ENCODE results near the gene KIF5A. TPM values are rescaled to one million over a fixed set of nuclear protein-coding genes. Genes with fewer than 3 reads are reported as not detected.
A peak's percentile ranks its signal among the peaks of the same experiment; 100 is the strongest.

Gene KIF5A
- polyA plus RNA-seq, 1 of the 3 experiments (the other 2 are of a cell fraction), result 6.2 TPM

- H3F3A ChIP-seq (replicated peaks; ENCODE audit: insufficient read depth), result peaks cover 30% of the 10 kb centered on the region
- no peak for DNase-seq
- H3K9me3 ChIP-seq, result no peaks in the 10 kb centered on the region
- 100% methylated on average over 2 of the region's 2 CpGs for WGBS (ENCODE audit: low lambda C conversion rate)
- TF ChIP-seq NRF1 (IDR thresholded peaks at IDR 0.05; ENCODE audit: low read depth, low read length), result no peak
- no peak for TF ChIP-seq EP300 (IDR thresholded peaks at IDR 0.05; ENCODE audit: borderline replicate concordance in 1 of 2, low read depth in 1 of 2, low read length in 1 of 2)
- no peak for TF ChIP-seq REST (IDR thresholded peaks at IDR 0.05; ENCODE audit: low read depth, low read length)
- TF ChIP-seq TEAD4 (IDR thresholded peaks at IDR 0.05; ENCODE audit: borderline replicate concordance, insufficient read depth), result no peak
- TF ChIP-seq MXI1 (IDR thresholded peaks at IDR 0.05; ENCODE audit: low read depth, low read length), result no peak
- TF ChIP-seq JUND (IDR thresholded peaks at IDR 0.05), result no peak
- no peak for TF ChIP-seq FOXJ3 (CRISPR knock-in tag; IDR thresholded peaks at IDR 0.05)
- no peak for TF ChIP-seq RCOR1 (IDR thresholded peaks at IDR 0.05; ENCODE audit: low read length)
- H3K9me2 ChIP-seq, result no peaks in the 10 kb centered on the region
- H3K4me2 ChIP-seq, result 0 out of 2 replicates have a peak overlapping the region, but pooled peaks have one; percentile 2
- no peak overlapping the region for H3K9ac ChIP-seq
- H3K79me2 ChIP-seq (ENCODE audit: insufficient read depth), result peaks cover 78% of the 10 kb centered on the region
- H3K27ac ChIP-seq (ENCODE audit: low read depth in 2 of 2, low read length in 1 of 2), result no peak overlapping the region
- POLR2A ChIA-PET, result interaction anchor here (0.6 to 1.2 kb wide), 2 partner anchors 9 to 11 kb away, joined by 3 to 5 read pairs; no protein-coding TSS in a partner anchor
- CTCF ChIA-PET, result interaction anchor here (1.1 to 1.2 kb wide), 2 partner anchors 13 to 82 kb away, joined by 3 read pairs; no protein-coding TSS in a partner anchor
- peaks cover 12 to 16% of the 10 kb centered on the region in 2 experiments; a peak in 3 of 4 replicates for H3K4me1 ChIP-seq (ENCODE audit: control insufficient read depth in 1 of 2, insufficient read depth in 2 of 2, low read depth in 1 of 2, low read length in 1 of 2)
- H3K4me3 ChIP-seq (ENCODE audit: low read depth in 2 of 2, low read length in 1 of 2), result no peak overlapping the region
- peaks cover 28 to 37% of the 10 kb centered on the region in 2 experiments for H3K36me3 ChIP-seq (replicated peaks in 1 of 2; ENCODE audit: control insufficient read depth in 1 of 2, insufficient read depth in 2 of 2, low read length in 1 of 2)
- no peaks in the 10 kb centered on the region for H3K27me3 ChIP-seq (ENCODE audit: insufficient read depth)
- H2AFZ ChIP-seq (ENCODE audit: low read depth), result no peak overlapping the region
- H4K20me1 ChIP-seq (ENCODE audit: insufficient read depth), result peaks cover 22% of the 10 kb centered on the region
Measured at GRCh38 chr12:57543581-57543980, 6.3 kb upstream of the KIF5A start.

- Histone ChIP-seq H3K36me3 (replicated peaks in 1 of 2; ENCODE audit: control insufficient read depth in 1 of 2, insufficient read depth in 2 of 2, low read length in 1 of 2) (peaks cover 13 to 26% of the 10 kb centered on the region in 2 experiments), H3K9me3 (no peaks in the 10 kb centered on the region), H3K79me2 (ENCODE audit: insufficient read depth) (peaks cover 69% of the 10 kb centered on the region), H3K27ac (ENCODE audit: low read depth in 2 of 2, low read length in 1 of 2) (peak overlapping the region; percentile 55 to 67; a peak in 2 of 4 replicates), H3K4me1 (ENCODE audit: control insufficient read depth in 1 of 2, insufficient read depth in 2 of 2, low read depth in 1 of 2, low read length in 1 of 2) (peaks cover 16 to 20% of the 10 kb centered on the region in 2 experiments; a peak in 3 of 4 replicates), H3K4me3 (ENCODE audit: low read depth in 2 of 2, low read length in 1 of 2) (peak overlapping the region; percentile 84 to 86), H3K9me2 (no peaks in the 10 kb centered on the region), H3F3A (replicated peaks; ENCODE audit: insufficient read depth) (peaks cover 26% of the 10 kb centered on the region), H3K9ac (peak overlapping the region; percentile 95), H3K4me2 (peak overlapping the region; percentile 97), H4K20me1 (ENCODE audit: insufficient read depth) (peaks cover 17% of the 10 kb centered on the region), H3K27me3 (ENCODE audit: insufficient read depth) (no peaks in the 10 kb centered on the region), H2AFZ (ENCODE audit: low read depth) (no peak overlapping the region)
- ChIA-PET POLR2A (interaction anchor here (0.5 to 2.6 kb wide), 5 partner anchors 9 to 1363 kb away, joined by 3 to 13 read pairs (median 4); partner anchors contain the start of genes ARHGEF25 and DDIT3), CTCF (interaction anchor here (1.1 to 2.3 kb wide), 6 partner anchors 10 to 308 kb away, joined by 3 to 10 read pairs (median 4); partner anchors contain the start of gene DDIT3)
- DNase-seq, result no peak
- TF ChIP-seq POLR2AphosphoS5 (IDR thresholded peaks at IDR 0.05; ENCODE audit: low read depth, low read length) (no peak), NRF1 (IDR thresholded peaks at IDR 0.05; ENCODE audit: low read depth, low read length) (no peak), RAD21 (IDR thresholded peaks at IDR 0.05; ENCODE audit: low read length) (no peak), RXRA (IDR thresholded peaks at IDR 0.05; ENCODE audit: borderline replicate concordance, low read depth) (no peak), CTCF (IDR thresholded peaks at IDR 0.05) (no peak)
- WGBS (ENCODE audit: low lambda C conversion rate), result 74% methylated on average over 12 of the region's 15 CpGs
Measured at GRCh38 chr12:57545809-57546437, 3.9 kb upstream of the KIF5A start.
